DMS114 treated with DMSO at 0.1 percent for 48 hours (cell line): ENCODE data around the gene FAF1.

Experiments used
- DNase-seq: peaks from one replicate; lab custom pipeline; 2025; ENCODE audit not compliant: unreplicated experiment; lab: John Stamatoyannopoulos, UW

Gene FAF1

DNA sequence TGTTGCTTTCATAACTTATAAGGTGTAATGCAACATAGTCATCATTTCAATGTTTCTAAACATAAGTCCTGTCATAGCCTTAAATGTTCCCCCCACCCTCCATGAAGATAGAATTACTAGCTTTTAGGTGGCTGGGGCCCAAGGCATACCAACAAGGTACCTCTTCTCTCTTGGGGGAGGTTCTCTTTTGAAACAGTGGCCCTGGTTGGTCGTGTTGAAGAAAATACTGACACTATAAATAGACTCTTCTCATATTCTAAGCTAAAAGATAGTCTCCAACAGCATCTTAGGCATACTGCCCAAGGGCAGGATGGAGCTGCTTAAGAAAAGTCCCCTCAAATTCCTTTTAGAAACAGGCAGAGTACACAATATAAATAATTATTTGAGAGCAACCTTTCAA lies 255.0 kb downstream of the FAF1 start:
- DNase-seq, result no peak

GRCh38 chr1:50704126-50704525 lies 255.9 kb downstream of the FAF1 start:
- DNase-seq, result peak; percentile 37

DNA sequence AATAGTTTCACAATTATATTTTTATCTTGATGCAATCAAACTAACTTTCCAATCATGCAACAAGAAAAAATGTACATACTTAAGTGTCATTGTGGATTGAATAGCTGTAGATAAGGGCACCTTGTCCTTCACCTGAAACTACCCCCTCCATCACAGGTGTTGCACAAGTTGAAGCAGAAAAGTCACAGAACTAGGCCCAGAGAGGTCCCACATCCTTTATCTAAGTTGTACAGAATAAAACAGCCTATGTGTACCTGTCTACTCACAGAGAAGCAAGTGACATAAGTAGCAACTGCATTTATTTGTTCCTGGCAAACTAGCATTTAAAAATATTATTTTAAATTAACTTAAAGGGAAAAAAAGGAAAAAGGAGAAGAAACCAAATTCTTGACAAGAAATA lies 256.8 kb downstream of the FAF1 start:
- DNase-seq, result no peak

GRCh38 chr1:50702395-50702794 lies 257.7 kb downstream of the FAF1 start:
- DNase-seq, result no peak

DNA sequence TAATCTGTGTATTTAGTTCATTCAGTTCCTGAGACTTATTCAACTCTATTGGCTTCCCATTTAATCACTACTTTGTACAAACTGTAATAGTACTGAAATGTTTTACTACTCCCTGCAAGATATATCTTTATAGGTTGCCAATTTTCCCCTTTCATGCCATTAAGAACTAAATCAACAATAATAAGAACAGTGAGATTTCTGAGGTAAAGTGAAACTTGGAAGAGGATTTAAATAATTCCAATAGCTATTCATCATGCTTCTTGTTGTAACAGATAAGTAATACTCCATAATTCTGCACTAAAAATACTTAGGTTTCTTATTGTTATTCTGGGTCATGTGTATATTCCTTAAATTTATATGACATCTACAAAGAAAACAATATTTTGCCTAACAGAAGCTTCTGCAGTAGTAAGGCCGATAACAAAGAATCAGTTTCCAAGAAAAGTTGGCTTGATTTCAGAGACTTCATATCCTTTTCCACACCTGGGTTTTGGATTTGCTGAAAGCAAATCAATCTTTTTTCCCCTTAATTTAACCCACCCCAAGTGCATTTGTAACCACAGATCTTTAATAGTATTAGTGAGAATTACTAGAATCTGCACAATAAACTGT lies 258.3 kb downstream of the FAF1 start:
- DNase-seq, result no peak

- DNase-seq, result no peak
Measured at GRCh38 chr1:50700621-50701020, 259.4 kb downstream of the FAF1 start.

- no peak for DNase-seq
Measured at GRCh38 chr1:50700214-50700613, 259.9 kb downstream of the FAF1 start.

DNA sequence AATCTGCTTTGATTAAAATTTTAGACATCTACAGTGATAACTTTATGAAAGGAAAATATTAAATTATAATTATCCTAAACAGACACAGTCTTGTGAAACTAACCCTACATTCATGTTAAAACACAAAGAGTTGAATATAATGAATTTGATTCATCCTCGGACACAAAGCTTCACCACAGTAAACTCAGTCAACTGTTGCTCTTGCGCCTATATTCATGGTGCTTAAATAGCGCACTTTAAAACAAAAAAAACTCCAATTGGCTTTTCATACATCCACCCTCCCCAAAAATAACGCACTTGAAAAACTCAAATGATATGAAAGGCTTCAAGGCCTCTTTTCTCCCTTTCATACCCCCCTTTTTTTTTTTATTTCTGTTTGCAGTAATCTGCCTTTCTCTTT lies 260.3 kb downstream of the FAF1 start:
- DNase-seq, result no peak

GRCh38 chr1:50697440-50698421 lies 262.3 kb downstream of the FAF1 start:
- no peak for DNase-seq

DNA sequence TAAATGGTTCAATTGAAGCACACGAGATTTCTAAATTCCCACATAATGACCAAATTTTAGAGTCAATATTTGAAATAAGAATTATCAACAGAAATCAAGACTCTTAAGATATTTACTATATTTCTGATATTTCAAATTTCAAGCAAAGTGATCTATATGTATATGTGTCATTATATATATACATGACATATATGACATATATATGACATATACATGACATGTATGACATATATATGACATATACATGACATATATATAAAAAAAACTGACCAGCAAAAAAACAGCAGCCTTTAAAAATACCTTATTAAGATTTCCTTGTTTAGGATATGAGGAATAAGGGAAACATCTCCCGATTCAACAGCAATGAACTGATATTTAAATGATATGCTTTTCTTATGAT lies 266.2 kb downstream of the FAF1 start:
- DNase-seq, result no peak

DNA sequence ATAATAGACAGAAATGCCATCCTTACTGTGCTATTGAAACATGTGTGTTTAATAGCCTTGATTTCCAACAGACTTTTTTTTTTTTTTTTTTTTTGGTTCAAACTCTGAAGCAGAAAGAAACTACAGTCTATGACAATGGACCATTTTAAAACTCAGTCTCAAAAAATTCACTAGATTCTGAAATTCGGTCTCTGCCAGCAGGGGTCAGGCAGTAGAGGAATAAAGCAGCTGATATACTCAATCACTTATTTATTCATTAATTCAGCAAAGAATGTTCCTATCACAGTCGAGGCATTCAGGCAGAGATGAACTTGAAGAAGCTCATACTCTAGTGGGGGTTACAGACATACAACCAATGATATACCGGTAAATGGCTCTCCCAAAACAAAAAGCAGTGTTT lies 275.9 kb downstream of the FAF1 start:
- DNase-seq, result no peak

DNA sequence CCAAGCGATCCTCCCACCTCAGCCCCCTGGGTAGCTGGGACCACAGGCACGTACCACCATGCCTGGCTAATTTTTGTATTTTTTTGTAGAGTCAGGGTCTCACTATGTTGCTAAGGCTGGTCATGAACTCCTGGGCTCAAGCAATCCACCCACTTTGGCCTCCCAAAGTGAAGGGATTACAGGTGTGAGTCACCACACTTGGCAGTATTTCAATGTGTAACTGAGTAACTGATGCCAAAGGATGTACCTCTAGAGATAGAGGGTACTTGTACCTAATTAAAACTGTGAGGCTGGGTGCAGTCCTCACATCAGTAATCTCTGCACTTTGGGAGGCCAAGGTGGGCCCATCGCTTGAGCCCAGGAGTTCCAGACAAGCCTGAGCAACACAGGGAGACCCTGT lies 278.1 kb downstream of the FAF1 start:
- DNase-seq, result no peak

- no peak for DNase-seq
Measured at GRCh38 chr1:50667710-50668356, 292.2 kb downstream of the FAF1 start.

DNA sequence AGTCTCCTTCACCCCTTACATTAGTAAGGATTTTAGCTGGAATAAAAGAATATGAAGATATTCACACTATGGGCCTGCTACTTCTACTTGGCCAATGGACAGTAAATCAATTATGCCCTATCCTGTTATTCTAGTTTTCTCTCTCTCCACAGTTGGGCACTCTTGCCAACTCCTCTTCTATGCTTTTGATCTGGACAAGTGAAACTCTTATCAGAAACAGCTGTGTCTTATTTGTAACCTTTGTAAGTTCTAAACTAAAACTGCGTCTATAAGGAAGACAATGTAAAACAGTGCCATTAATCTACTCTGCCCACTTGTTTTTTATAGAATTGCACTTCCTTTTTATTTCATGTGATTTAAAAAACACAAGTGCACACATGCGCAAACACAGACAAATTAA lies 292.8 kb downstream of the FAF1 start:
- DNase-seq, result no peak

DNA sequence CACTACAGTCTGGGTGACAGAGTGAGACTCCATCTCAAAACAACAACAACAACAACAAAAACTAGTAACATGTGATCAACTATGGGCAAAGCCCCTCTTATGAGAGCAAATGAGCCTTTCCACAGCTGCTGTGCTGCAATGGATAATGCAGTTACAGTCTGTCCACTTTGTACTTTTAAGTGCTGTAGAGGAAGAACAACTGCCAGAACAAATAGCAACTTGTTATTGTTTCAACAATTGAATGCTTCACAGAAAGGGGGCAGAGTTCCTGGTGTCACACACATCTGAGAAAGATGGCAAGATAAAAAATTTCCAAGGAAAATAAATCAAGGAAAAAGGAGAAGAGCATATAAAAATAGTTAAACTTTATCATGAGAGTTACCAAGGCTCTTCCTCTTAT lies 293.2 kb downstream of the FAF1 start:
- no peak for DNase-seq

DNA sequence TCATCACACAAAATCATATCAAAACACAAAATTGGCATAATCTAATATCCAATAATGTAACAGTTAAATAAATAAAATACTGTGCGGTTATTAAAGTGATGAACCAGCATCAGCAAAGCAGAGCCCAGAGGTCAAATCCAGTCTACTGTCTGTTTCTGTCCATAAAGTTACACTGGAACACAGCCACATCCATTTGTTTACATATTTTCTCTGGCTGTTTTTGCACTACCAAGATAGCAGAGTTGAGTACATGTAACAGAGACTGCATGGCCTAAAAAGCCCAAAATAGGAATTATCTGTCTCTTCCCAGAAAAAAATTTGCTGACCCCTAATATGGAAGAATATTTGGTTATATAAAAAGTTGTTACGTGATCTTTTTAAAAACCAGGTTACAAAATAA lies 294.7 kb downstream of the FAF1 start:
- DNase-seq, result no peak

GRCh38 chr1:50661626-50662025 lies 298.4 kb downstream of the FAF1 start:
- DNase-seq, result no peak

GRCh38 chr1:50659107-50659662 lies 300.9 kb downstream of the FAF1 start:
- DNase-seq, result no peak

GRCh38 chr1:50658459-50659076 lies 301.5 kb downstream of the FAF1 start:
- no peak for DNase-seq

DNA sequence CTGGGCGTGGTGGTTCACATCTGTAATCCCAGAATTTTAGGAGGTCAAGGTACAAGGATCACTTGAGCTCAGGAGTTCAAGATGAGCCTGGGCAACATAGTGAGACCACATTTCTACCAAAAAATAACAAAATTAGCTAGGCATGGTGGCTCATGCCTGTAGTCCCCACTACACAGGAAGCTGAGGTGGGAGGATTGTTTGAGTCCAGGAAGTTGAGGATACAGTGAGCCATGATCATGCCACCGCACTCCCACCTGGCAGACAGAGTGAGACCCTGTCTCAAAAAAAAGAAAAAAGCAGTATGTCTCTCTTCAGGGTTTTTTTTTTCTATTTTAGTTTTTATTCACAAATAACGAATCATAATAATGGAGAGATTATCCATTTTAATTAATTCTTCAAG lies 303.1 kb downstream of the FAF1 start:
- no peak for DNase-seq
